HUDEP-2 (cell line): ENCODE results near the gene CELF2.

Experiments used
- DNase-seq, 76 experiments: peaks; one replicate each; lab custom pipeline; 2025; ENCODE audit not compliant: unreplicated experiment in 76 of 76; lab: John Stamatoyannopoulos, UW

Gene CELF2

DNA sequence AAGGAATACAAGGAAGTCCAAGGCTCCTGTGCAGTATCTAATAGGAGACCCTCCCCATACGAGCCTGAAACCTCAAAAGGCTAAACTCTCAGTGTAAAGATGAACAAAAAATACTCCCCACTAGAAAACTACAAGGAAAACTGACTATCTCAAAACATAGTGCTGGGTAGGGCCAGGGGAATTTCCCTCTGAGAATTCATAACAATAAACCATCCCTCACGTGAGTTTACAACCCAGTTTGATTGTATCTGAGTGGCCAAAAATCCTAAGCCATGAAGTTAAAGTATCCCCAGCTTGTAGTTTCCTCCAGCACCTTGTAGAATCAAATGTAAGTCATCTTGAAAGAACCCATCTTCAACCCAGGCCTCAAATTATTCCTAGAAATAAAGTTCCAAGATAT, 293.4 kb downstream of the CELF2 start:
- DNase-seq, result no peak

DNA sequence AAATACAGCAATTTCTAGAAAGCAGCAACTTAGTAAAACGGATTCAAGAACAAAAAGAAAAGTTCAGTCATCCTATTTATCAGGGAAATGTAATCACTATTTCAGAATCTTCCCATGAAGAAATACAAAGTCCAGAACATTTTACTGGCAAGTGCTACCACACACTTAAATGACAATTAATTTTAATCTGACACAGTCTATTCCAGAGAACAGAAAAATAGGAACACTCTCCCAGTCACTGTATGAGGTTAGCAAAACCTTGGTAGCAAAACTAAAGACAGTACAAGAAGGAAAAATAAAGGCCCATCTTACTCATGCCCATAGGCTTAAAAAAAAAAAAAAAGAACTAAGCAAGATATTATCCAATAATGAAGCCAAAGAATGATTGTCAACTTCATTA, 295.8 kb downstream of the CELF2 start:
- no peak for DNase-seq

DNA sequence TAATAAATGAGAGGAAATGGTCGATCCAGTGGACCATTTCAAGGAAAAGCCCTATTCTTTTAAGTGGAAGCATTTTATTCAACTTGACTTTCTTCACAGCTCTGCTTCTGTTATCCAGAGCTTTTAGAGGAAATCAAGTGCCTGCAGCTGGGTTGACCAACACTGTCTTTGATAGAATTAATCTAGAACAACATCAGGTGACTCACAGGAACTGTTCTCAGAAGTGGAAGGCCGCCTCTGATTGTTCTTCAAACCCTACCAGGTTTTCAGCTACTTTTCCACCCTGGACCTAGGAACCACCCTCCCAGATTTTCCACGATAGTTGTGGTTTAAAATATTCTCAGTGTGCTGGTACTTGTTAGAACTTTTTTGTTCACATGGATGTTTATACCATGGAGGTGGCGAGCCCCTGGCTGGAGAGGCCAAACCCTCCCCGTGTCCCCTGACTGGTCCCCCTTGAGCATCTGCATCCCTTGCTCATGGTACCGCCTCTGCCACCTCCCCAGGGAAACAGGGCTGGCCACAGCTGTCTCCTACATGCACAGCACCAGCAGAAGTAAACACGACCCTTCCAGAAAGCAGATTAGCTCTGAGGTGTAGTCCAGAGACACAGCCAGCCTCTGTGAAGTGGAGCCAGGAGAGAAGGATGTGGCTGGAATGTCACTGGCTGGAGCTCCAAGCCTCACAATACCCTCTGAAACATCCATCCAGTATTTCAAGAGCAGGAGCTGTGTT, 300.4 kb downstream of the CELF2 start:
- peak in 1 of 76 experiments; percentile 16 for DNase-seq

DNA sequence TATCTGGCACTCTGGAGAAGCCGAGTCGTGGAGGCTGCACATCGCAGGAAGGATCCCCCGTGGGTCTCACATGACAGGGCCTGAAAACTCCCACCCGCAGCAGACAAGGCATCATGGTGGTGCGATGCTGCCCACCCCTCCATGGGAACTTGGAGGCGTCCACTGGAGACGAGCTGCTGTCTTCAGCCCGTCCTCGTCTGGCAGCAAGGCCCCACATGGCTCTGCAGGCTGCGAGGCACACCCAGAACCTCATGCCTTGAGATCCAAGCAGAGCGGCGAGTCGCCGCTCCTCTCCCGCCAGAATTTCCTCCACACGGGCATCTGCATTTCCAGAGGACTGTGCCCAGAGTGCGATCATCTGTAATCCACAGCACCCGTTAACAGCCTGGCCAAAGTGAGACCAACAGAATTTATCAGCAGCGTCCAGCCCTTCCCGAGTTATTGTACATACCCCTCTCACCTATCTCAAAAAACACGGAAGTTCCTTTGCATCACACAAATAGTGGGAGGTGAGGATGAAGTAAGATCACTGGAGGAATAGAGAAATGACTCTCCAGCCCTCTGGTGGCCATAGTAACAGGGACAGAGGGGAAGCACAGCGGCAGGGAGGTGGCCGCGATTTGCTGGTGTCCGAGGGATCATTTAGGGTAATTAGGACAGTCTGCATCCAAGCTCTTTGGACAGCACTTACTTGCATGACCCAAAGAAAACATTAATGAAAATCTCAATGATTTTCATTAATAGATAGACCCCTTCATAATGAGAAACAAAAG, 301.3 kb downstream of the CELF2 start:
- DNase-seq, result no peak

DNA sequence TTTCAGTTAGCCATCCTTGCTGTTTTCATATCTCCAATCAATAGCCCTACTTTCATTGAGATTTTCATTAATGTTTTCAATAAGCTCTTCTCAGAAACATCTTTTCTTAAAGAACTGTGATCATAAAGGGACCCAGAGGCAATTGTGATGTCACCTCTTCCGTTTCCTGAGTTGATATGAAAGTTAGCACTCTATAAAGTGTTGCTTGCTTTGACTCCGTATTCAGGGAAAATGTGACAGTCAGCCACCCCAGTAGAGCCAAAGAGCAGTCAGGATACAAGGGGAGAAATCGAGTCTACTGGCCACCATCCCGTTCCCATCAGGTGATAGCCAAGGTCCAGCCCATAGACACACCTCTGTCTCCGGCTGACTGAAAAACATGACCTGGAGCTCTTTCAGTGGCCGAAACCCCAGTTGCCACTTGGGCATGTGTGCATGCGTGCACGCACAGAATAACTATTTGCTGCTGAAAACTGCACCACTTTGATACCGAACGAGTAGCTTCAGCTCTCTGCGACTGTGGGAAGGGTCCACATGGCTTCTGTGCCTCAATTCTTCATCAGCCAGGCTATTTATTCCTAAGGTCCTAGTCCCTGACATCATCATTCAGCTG, 302.4 kb downstream of the CELF2 start:
- DNase-seq, result no peak

DNA sequence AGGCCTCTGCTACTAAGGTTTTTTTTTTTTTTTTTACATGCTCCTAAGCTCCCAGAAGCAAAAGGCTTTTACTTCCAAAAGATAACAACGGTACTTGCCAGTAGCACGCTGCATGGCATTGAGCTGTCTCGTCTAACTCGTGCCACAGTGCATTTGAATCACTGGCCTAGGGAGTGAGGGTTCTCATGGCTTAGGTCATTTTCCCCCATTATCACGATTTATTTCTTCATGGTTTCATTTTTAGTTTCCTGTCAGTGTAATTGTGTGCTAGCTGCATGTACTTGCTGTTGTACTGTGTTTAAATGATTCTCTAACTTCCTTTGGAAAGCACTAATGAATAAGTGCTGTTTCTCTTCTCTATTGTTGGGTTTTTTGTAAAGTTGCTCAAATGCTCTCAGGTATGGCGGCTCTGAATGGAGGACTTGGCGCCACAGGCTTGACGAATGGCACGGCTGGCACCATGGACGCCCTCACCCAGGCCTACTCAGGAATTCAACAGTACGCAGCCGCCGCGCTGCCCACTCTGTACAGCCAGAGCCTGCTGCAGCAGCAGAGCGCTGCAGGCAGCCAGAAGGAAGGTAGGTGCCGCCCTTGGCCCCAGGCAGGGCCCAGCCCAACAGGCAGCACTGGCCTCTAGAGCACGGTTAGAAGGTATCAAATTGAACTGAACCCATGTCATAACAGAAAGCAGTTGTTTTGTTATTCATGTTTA, 303.3 kb downstream of the CELF2 start:
- DNase-seq, result no peak

DNA sequence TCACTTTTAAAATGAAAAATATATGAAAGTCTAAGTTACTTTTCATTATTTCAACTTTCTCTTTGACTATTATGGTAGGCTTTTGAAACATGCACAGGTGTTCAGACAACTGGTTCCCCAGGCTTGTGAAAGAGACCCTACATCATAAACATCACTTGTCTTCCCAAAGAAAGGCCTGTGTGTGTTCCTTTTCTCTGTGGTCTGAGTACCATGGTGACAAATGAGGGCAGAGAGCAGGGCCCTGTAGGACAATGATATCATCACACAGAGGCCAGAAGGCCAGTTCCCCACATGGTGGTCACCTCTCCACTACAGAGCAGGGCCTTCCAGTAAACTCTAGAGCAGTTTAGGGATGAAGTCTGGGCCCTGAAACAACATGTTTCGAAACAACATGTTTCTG, 305.0 kb downstream of the CELF2 start:
- DNase-seq, result no peak

DNA sequence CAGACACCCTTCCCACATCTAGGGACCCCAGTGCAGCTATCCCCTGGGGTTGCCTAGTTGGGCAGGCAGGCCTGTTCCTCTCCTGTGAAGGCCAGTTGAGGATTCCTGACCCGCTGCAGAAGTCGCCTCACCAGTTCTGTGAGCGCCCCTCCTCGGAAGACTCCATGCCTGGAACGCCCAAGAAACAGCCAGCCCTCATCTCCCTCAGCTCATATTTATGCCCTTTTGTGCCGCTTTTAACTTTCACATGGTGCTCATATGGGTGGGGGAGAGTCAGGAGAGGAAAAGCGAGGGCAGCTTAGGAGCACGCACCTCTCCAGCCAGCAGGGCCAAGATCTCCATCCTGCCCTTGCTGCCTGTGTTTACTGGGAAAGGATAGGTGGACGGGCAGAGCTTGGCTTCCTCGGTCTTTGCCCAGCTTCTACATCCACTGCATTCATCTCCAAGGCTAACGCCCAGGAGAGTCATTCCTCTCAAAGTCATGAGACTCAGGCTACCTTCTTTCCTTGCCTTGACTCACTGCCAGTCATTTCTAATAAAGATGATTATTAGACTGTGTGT, 307.2 kb downstream of the CELF2 start:
- DNase-seq, result no peak

DNA sequence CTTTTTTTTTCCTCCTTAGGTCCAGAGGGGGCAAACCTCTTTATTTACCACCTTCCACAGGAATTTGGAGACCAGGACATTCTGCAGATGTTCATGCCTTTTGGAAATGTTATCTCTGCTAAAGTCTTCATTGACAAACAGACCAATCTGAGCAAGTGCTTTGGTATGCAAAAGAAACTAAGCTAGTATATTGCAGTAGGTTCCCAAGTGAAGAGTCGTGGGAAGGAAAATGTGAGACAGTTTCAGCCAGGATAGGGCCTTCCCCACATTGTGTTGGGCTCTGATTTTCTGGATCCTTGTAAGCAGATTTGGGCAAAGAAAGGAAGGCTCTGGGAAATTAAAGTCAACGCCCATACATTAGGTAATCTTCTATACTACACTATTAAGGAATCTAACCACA, 308.1 kb downstream of the CELF2 start:
- DNase-seq, result no peak

DNA sequence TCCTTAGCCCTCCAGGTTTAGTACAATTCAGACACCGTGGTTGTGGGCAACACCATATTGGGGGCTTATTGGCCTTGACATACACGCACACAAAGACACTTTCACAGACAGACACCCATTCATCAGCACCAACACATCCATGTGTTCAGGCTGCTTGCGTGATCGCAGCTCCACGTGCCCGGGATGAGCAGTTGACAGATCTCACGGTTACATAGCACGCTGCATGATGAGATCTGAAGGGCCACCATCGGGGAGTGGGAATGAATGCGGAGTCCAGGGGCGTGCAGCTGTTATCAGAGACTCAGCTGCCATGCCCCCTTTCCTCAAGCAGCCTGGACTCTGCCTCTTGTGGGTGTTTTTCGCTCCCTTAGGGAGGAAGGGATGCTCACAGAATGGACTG, 308.6 kb downstream of the CELF2 start:
- DNase-seq, result no peak

DNA sequence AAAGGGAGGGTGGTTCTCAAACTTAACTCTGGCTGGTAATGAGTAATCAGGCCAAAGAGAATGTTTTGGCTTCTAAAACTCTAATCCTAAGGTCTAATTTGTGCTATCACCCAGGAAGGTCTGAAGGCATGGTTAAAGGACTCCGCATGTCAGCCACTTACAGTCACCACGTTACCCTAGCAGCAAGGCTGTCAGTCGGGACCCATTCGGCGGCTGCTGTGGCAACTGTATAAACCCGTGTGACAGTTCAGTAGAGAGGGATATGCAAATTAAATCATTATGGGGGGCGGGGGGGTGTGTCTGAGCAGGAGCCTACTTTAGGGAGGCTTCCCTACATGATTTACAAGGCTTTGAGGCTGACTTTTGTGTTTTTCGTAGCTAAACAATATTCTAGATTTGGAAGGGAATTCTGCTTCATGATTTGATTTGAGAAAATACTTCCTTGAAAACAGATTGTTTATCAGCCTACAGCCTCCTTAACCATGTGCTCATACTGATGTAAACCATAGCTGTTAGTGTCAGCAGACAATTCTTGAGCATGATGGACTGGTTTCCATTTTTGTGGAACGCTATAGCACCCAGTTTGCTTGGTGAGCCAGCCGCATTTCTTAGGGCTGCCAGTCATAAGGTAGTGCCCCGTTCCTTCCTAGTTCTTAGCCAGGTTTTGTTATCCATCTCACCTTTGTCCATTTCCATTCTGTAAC, 309.4 kb downstream of the CELF2 start:
- DNase-seq, result no peak

DNA sequence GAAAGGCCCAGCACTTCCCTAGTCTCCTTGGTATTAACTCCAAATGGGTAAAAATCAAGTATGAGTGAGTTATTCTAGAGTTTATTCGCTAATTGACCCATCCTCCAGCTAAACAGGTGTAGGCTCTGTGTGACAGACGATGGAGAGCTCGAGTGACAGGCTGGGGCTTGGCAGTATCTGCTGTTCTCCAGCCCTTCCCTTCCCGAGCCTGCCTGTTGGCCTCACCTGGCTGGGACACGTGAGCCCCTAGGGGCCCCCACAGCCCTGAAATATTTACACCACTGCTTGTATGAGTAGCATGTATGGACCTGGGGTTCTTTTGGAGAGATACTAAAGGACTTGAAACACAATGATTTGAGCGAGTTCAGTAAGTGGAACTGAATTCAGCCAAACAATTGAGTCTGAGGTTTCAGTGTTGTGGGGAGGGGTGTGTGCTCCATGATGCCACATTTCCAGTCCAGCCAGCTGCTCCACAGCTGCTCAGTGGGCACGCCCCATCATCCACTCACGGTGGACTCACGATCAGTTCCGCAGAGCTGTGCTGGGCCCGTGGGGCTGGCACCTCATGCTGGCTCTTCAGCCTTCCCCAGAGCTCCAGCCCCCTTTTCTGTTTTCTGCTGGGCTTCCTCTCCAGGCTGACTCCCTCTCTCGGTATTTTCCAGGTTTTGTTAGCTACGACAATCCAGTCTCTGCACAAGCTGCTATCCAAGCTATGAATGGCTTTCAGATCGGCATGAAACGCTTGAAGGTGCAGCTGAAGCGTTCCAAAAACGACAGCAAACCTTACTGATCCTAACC, 310.8 kb downstream of the CELF2 start:
- no peak for DNase-seq

DNA sequence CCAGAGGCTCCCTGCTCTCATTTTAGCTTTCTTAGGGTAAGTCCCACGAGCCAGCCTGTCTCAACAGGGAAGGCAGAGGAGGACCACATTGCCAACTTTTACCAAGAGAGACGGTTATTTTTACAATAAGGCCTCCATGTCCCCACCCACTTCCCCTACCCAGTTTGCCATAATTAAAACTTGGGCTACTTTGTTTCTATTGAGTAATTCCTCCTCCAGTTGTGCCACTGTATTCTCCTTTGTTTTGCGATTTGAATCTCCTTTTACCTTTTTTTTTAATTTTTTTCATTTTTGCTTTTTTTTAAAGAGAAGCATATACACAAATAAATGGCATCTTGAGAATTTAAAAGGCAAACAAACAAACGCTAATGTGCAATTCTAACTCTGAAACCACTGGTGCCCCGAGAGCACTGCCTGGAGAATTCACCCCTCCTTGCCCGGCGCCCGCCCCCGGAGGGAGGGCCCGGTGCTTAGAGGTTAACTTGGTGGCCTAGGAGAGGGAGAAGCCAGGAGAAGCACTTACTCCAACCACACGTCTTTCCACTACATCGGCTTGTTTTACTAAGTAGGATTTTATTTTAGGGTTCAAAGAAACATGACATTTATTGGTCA, 311.5 kb downstream of the CELF2 start:
- no peak for DNase-seq

DNA sequence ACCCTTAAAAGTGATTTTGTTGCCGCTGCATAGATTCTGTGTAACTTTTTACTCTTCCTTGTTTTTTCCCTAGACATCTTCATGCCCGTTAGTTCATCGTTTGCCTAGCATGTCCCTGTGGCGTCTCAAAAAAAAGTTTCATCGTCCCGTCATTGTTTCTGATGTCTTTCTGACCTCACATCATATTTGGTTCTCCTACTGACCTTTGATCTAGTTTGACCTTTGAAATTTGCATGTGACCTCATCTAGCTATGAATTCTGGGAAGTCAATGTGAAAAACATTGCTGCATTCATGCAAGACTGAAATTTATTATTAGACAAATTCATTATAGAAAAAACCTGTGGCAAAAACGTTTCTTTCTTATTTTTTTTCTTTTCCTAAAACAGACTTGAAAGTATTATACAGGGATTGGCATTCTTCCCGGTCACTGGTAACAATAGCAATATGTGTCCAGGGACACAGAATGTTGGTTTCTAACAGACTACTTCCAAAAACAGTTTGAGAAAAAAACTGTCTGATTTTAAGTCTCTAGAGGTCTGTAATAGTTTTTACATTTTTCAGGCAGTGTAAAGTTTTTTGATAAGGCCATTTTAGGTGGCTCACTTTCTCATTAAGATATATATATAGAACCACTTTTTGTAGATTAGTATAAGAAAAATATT, 312.8 kb downstream of the CELF2 start:
- DNase-seq, result no peak

DNA sequence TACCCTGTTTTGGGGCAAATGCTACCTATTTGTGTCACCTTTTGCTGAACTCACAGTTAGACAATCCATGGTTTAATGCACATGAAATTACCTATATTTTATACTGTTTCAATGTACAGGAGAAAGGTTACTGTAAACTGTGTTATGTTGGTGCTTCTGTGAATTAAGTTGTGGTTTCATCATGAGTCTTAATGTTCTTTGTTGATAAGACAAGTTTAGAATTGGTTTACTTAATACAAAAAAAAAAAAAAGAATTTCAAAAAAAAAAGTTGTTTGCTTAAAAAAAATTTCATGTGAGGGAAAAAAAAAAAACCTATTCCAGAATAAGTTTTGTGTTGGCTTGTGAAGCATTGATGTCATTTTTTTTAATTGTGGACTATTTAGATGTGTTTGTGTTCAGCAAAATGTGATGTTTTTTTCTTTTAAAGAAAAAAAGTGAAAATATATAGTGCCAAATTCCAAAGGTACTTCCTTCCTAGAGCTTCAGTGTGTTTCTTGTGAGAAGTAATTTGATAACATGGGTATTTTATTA, 313.4 kb downstream of the CELF2 start:
- DNase-seq, result no peak

DNA sequence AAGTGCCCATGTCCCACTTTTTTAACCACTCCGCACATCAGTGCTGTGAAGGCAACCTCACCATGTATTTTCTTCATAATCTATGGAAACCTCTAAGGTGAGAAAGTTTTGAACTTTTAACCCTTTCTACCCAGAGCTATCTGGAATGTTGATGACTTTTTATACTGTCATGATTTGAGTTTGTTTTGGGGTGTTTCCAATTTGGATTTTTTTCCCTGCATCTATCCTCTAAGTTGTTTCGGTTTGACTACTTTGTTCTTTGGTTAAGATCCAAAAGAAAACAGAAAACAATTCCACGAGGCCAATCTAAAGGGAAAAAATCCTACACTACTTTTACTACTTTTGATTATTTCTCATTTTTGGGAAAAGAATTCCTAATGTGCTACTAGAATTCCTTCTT, 314.1 kb downstream of the CELF2 start:
- no peak for DNase-seq

DNA sequence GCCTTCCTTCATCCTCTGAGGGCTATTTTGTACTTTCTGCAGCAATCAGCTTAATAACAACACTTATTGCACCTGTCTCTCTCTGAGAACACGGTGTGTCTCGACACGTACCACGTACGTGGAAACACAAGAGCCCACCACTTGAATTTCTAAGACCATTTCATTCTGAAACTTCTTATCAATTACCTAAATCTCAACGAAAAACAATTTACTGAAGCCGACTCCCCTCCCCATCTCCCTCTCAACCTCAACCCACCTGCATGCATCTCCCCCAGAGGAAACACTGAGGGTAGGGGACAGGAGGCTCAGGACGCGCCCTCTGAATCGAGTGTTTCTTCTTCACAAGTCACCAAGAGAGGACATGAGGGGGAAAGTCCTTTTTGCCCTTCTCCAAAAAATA, 315.2 kb downstream of the CELF2 start:
- DNase-seq, result no peak

DNA sequence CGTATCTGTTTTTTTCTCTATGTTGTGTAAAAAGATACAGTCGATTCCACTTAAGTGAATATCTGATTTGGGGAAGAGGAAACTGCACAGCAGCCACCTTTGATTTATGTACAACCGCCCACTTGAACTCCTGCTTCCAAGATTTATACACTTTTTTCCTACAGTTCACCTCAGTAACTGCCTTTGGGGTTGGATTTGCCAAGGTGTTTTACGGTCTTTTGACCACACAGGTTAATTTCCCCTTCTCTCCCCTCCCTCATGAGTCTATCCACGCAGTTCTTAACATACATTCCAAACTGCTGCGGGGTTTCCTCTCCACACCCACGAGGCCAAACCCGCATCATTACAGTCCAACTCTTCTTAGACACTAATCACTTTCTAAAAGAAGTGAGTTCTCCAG, 316.8 kb downstream of the CELF2 start:
- no peak for DNase-seq
